ENCODE measurements around the gene CHEK1. TPM values are rescaled to one million over a fixed set of nuclear protein-coding genes. Genes with fewer than 3 reads are reported as not detected.

CHEK1 gene
- polyA plus RNA-seq, 1 experiment: 33.2 TPM

GRCh38 chr11:125592305-125593113 is 32.5 kb upstream of the CHEK1 start, which contains the start of gene STT3A:
Gene STT3A, plus strand, starts transcription at chr11:125592852. Its CDS starts 3,064 bp downstream, at chr11:125595916.
- H3K4me3 ChIP-seq (ENCODE audit: low read depth, low read length): peak within 1 kb of the TSS; percentile 98
- peak; percentile 100 for DNase-seq (ENCODE audit: low read depth, low spot score)
- POLR2A ChIA-PET: interaction anchor here (0.6 to 2.6 kb wide), 7 partner anchors 9 to 33 kb away, joined by 3 to 14 read pairs (median 3); partner anchors contain the start of gene EI24
- TF ChIP-seq, protein P1, sequence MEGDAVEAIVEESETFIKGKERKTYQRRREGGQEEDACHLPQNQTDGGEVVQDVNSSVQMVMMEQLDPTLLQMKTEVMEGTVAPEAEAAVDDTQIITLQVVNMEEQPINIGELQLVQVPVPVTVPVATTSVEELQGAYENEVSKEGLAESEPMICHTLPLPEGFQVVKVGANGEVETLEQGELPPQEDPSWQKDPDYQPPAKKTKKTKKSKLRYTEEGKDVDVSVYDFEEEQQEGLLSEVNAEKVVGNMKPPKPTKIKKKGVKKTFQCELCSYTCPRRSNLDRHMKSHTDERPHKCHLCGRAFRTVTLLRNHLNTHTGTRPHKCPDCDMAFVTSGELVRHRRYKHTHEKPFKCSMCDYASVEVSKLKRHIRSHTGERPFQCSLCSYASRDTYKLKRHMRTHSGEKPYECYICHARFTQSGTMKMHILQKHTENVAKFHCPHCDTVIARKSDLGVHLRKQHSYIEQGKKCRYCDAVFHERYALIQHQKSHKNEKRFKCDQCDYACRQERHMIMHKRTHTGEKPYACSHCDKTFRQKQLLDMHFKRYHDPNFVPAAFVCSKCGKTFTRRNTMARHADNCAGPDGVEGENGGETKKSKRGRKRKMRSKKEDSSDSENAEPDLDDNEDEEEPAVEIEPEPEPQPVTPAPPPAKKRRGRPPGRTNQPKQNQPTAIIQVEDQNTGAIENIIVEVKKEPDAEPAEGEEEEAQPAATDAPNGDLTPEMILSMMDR (IDR thresholded peaks at IDR 0.05; ENCODE audit: low read depth, low read length): no peak
- H3K27ac ChIP-seq (ENCODE audit: low read depth, low read length): peak within 1 kb of the TSS; percentile 99
- no peaks in the 10 kb centered on the region; the same call in 1 of the 2 replicates for H3K9me3 ChIP-seq (ENCODE audit: control insufficient read depth, insufficient read depth, low read length)
- CTCF ChIA-PET: interaction anchor here (0.5 to 0.9 kb wide), 2 partner anchors 34 to 281 kb away, joined by 3 to 4 read pairs; no protein-coding TSS in a partner anchor
- H3K27me3 ChIP-seq (ENCODE audit: control insufficient read depth, insufficient read depth, low read length): no peaks in the 10 kb centered on the region

DNA sequence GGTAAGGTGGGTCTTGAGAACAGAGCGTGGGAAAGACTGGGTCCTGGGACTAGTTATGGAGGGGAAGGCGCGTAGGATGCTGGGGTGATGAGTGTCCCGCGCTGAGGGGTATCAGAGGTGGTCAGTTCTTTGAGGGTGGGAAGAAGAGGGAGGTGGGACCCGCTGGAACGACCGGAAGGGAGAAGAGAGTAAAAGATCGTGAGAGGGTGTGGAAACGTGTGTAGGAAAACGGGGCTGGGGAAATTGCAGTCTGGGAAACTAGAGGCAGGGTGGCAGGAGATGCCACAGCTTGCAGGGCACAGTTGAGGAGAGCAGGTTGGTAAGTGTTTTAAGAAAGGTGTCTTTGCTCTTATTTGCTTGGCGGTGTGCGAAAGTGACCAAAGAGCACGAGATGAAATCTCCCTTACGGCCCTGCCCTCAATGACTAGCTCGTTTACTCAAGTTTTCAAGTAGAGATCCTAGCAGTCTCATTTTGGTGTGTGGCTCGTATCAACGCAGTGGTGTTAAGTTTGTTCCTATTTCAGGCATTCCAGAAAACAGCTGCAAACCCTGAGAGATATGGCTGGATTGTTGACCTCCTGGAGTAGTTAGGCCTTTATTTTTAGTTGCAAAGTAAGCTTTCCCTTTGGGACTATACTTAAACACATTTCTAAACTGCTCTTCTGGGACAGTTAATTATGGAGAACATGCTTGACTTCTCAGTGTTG is 31.7 kb upstream of the CHEK1 start:
- Histone ChIP-seq H3K27me3 (ENCODE audit: control insufficient read depth, insufficient read depth, low read length) (no peaks in the 10 kb centered on the region), H3K4me3 (ENCODE audit: low read depth, low read length) (peak overlapping the region; percentile 98), H3K27ac (ENCODE audit: low read depth, low read length) (peak overlapping the region; percentile 76), H3K9me3 (ENCODE audit: control insufficient read depth, insufficient read depth, low read length) (no peaks in the 10 kb centered on the region; the same call in 1 of the 2 replicates)
- ChIA-PET CTCF (interaction anchor here (0.9 kb wide), 1 partner anchor 33 kb away, joined by 3 read pairs; no protein-coding TSS in a partner anchor), POLR2A (interaction anchor here (0.6 to 2.6 kb wide), 5 partner anchors 10 to 33 kb away, joined by 3 to 14 read pairs (median 4); partner anchors contain the start of gene EI24)
- DNase-seq (ENCODE audit: low read depth, low spot score): no peak
- TF ChIP-seq, protein P1 (IDR thresholded peaks at IDR 0.05; ENCODE audit: low read depth, low read length): no peak

DNA sequence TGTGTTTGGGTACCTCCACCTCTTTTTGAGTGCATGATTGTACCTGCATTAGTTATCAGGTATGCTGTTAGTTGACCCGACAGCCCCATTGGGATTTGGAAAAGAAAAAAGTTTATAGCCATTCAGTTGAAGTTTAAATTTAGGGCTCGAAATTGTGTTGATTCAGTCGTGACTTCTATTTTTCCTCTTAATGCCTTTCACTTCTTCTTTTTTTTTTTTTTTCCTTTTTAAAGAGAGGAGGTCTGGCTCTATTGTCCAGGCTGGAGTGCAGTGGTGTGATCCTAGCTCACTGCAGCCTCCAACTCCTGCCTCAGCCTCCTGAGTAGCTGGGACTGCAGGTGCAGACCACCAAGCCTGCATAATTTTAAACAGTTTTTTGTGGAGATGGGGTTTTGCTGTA is 30.0 kb upstream of the CHEK1 start:
- no peak overlapping the region for H3K4me3 ChIP-seq (ENCODE audit: low read depth, low read length)
- POLR2A ChIA-PET: no interaction called here
- H3K27ac ChIP-seq (ENCODE audit: low read depth, low read length): no peak overlapping the region
- no peaks in the 10 kb centered on the region for H3K27me3 ChIP-seq (ENCODE audit: control insufficient read depth, insufficient read depth, low read length)
- TF ChIP-seq, protein P1 (IDR thresholded peaks at IDR 0.05; ENCODE audit: low read depth, low read length): no peak
- H3K9me3 ChIP-seq (ENCODE audit: control insufficient read depth, insufficient read depth, low read length): no peaks in the 10 kb centered on the region; the same call in 1 of the 2 replicates
- no peak for DNase-seq (ENCODE audit: low read depth, low spot score)
- CTCF ChIA-PET: interaction anchor here (0.6 kb wide), 1 partner anchor 89 kb away, joined by 4 read pairs; no protein-coding TSS in a partner anchor

DNA sequence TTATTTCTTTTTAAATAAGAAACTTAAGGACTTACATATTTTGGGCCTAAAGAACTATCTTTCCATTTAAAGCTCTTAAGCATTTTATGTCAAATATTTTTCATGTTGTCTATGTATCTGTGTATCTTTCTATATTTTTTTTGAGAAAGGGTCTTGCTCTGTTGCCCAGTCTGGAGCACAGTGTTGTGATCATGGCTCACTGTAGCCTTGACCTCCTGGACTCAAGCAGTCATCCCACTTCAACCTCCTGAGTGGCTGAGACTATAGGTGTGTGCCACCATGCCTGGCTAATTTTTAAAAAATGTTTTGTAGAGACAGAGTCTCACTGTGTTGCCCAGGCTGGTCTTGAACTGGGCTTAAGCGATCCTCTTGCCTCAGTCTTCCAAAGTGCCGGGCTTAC is 24.3 kb upstream of the CHEK1 start:
- POLR2A ChIA-PET: no interaction called here
- TF ChIP-seq, protein P1 (IDR thresholded peaks at IDR 0.05; ENCODE audit: low read depth, low read length): no peak
- CTCF ChIA-PET: no interaction called here
- no peak overlapping the region for H3K27ac ChIP-seq (ENCODE audit: low read depth, low read length)
- DNase-seq (ENCODE audit: low read depth, low spot score): no peak
- no peaks in the 10 kb centered on the region for H3K9me3 ChIP-seq (ENCODE audit: control insufficient read depth, insufficient read depth, low read length)
- H3K27me3 ChIP-seq (ENCODE audit: control insufficient read depth, insufficient read depth, low read length): no peaks in the 10 kb centered on the region
- no peak overlapping the region for H3K4me3 ChIP-seq (ENCODE audit: low read depth, low read length)
